T1000 (cell line): ENCODE results near the gene CCNJL.
"Not testable (repeated sequence)": the region's sequence is repeated elsewhere in the genome, so short reads cannot be mapped to it uniquely, and the experiment has no call there.

Source experiments
- DNase-seq: peaks from one replicate; lab custom pipeline; 2025; ENCODE audit warnings: mixed read lengths; lab: John Stamatoyannopoulos, UW

CCNJL gene

DNA sequence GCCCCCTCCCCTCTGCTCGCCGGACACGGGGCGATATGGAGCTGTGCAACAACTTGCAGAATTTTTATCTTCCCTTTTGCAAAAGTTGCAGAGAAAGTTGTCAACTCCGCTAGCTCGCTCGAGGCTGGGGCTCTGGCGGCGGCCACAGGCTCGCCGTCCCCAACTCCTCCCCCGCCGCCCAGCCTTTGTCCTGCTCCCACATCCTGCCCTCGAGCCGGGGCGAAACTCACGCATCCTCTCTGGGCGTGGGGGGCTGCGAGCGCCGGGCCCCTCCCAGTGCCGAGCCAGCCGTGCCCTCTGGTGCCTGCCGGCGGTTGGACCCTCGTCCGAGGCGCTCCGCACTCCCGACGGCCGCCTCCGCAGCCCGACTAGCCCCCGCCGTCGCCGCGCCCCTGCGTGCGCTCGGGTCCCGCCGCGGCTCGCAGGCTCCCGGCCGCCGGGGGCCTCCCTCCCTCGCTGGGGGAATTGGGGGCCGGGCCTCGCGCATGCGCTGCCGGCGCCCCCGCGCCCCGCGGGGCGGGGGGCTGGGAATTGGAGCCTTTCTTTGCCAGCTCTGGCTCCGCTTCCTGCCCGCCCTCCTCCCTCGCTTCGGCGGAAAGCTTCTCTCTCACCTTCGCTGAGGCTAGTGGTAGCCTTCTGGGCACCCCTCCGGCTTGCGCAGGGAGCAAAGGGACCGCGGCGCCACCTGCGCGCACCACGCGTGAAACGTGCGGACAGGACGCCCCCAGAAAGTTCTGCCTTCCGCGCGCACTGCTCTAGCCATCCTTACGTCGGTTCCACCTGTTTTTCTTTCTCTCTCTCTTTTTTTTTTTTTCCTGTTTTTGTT, at the start of gene CCNJL:
CCNJL (minus strand) TSS at position 431 of the 826 bp plus-strand sequence. CDS start 641 bp downstream, outside the sequence.
- DNase-seq: peak; percentile 34

- DNase-seq: no peak
These were observed 49.4 kb upstream of the CCNJL start for GRCh38 chr5:160361624-160362228.

DNA sequence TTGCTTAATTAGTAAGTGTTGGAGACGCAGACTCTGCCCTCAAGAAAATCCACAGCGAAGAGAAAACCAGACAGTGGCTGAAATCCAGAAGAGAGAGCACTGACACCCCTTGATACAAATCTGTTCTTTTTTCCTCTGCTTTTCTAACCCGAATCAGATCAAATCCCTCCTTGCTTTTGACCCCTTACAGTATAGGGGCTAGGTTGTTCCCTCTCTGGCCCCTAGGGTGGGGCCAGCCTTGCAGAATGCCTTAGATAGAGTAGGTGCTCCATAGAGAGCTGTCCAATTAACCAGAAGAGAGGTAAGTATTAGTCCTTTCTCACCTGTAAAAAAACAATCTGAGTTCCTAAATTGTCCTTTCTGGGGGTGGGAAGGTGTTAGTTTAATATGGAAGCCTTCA, 47.9 kb upstream of the CCNJL start:
- no peak for DNase-seq

- no peak for DNase-seq
These were observed 47.5 kb upstream of the CCNJL start for GRCh38 chr5:160359816-160360215.

DNA sequence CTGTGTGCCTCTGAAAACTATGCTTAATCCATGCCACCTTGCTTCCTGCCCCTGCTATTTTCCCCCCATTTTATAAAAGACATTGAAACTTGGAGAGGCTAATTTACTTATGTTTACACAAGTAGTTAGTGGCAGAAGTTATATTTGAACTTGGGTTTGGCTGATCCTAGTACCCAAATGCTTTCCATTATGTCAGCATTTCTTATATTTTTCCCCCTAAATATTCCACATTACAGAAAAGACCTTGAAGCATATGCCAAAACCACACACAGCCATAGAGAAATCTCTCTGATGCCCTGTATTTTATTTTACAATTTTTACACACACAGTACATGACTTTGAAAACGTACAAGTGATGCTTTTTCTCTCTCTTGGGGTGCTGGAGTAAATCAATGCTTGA, 46.9 kb upstream of the CCNJL start:
- DNase-seq: no peak

GRCh38 chr5:160357861-160358411, 45.6 kb upstream of the CCNJL start:
- no peak for DNase-seq

DNA sequence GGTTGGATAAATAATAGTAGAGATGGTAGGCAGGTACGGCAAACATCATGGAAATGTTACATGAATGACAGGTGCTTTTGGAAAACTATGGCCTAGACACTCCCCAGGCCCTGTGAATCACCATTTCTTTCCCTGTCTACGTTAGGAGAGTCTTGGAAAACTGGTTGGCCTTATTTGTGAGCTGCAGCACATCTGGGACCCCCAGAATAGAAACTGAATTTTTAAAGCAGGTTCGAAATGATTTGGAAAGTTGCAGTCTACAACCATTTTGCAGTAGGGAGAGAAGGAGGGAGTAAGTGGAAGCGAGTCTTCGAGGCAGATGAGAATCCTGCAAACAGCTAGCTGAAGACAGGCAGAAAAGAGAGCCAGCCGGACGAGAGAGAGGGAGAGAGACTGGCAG, 45.0 kb upstream of the CCNJL start:
- no peak for DNase-seq

DNA sequence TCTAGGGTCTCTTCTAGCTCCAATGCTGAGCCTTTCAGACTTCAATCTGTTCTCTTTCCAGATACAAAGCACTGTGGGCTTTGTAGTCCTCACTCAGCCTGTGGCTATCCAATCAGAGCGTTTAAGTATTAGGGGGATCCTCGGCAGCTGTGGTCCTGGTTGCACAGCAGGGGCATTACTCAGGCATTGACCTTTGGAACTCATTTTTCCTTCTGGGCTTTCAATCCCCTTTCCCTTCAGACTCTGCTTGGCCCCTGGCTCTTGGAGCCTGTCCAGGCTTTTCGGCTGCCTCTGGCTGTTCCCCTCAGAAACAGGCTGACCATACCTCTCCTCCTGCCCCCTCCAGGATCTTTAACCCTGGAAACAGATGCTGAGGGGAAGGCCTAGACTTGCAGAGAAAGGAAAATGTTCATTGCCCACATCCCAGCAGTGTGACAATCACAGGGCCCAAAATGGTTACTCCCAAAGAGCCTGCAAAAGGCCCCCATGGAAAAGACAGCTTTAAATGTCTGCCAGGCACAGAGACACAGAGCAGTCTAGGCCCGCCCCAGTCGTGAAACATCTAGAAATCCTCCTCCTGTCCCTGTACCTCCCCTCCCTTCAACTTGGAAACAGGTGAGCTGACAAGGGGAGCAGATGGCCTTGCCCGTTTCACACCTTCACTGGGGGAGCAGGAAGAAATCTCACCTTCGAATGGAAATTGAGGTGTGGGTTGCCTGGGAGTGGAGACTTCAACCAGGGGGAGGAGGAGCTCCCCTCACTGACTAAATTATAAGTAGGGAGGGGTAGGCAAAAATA, 44.4 kb upstream of the CCNJL start:
- DNase-seq: no peak

DNA sequence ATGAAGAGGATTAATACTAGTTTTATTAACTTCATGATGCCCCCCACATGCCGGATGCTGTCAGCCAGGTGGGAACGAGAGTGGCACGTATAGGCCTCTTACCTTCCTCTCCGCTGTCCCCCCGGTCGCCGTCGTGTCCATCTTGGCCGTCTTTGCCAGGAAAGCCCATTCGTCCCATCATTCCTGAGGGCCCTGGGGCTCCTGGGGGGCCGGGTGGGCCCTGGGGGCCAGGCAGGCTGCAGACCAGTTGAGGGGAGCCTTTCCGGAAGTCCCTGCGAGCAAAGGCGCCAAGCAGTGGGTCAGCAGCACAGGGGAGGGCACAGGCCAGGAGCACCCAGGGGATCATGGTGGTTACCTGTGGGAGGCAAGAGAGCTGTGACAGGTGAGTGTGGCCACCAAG, 42.3 kb upstream of the CCNJL start:
- DNase-seq: no peak

DNA sequence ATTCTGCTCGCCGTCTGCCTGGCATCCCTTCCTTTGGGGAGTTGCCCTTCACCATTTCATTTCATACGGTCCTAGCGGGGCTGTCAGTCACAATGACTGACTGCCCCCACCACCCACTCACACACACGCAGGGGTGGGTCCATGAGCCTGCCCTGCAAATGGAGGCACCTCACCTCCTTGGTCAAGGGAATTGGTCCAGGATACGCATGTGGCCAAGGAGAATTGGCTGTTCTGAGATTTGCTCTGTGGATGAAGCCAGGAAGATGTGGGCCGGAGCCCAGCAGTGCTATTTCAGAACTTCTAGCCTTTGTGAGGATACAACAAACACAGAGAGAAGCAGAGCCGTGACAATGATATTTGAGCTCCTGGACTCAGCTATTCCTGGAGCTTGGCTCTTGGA, 41.0 kb upstream of the CCNJL start:
- DNase-seq: no peak

- no peak for DNase-seq
These were observed 39.9 kb upstream of the CCNJL start for GRCh38 chr5:160352308-160352707.

DNA sequence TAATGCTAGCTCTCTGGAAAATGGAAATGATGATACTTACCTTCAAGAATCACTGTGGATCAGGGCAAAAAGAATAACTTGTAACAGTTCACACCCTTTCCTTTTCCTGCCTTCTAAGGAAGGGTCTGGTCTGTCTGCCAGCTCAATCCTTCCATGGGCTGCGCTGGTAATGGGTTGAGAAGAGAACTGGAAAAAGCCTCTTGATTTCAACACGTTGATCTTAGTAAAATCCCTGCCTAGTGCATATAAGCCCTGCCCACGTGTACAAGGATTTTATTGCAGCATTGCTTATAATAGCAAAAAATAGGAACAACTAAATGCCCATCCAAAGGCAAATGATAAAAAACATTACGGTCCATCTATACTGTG, 37.6 kb upstream of the CCNJL start:
- no peak for DNase-seq

DNA sequence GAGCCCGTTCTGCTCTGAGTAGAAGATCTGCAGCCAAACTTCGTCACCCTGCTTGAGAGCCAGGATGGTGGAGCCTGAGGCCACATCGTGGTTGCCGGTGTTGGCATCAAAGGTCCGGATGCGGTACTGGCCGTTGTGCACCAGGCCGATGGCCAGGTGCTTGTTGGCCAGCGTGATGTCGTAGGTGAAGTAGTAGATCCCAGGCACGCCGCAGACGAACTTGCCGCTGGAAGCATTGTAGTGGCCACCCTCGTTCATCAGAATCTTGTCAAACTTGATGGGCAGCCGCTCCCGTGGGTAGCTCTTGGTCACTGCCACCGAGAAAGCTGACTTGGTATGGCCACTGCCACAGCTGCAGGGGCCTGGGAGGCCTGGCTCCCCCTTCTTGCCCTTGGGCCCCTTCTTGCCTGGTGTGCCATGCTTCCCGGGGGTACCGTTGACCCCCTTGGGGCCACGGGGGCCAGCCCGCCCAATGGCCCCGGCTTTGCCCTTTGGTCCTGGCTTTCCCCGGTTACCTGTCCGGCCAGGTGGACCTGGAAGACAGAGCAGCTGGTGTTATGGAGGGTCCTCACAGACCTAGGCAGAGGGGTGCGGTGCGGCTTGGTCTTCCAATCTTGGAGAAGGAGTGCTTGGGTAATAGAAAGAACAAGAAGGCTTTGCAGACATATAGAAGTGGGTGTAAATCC, 37.0 kb upstream of the CCNJL start:
- DNase-seq: no peak

DNA sequence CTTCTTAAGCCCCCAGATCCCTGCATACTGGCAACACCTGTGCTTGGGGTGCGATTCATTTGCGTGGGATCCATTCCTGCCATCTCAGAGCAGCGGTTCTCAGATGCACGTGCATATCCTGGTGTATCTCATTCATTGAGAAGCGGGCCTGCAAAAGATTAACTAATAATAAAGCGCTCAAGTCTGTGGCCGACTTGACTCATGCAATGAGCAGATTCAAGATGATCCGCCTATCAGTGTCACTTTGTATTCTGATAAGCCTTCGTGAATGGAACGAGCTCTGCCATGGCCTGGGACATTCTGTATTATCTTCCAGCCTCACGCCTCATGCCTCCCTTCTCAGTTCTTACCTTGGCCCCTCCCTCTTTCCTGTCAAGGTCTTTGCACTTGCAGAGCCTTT, 35.7 kb upstream of the CCNJL start:
- no peak for DNase-seq

DNA sequence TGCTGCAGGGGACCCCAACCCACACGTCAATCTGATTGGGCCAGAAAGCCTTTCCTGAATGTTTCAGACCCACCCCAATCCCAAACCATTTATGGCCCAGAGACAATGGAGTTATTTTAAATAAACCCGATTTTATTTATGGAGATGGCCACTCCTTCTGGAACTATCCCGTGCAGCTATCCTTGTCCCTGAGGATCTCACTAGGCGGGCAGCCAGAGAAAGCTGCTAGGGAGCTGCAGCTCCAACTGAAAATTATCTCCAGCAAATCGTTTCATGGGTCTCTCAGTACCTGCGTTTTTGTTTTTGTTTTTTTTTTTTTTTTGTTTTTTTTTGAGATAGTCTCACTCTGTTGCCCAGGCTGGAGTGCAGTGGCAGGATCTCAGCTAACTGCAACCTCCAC, 35.1 kb upstream of the CCNJL start:
- DNase-seq: no peak

DNA sequence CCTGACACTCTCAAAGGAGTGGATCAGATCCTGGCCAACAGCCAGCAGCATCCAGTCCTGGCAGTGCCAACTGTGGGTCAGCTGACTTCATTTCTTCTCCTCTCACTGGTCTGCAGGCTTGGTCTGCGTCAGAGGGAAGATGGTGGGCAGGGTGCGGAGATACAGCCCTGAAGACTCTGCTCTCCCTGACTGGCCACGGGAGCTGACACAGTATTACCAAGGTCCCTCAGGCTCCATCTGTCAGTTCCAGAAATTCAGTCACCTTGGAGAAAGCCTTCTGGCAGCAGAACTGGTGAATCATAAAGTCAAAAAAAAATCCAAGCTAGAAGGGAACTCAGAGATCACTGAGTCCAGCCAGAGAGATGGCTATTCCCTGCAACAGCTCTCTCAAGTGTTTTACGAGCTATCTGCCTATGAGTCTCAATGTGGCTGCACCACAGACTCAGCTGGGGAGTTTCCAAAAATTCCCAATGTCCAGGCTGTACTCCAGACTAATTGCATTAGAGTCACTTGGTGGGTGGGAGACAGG, 30.1 kb upstream of the CCNJL start:
- peak; percentile 53 for DNase-seq

- no peak for DNase-seq
These were observed 29.0 kb upstream of the CCNJL start for GRCh38 chr5:160341309-160341870.

- not testable (repeated sequence) for DNase-seq
These were observed 28.1 kb upstream of the CCNJL start for GRCh38 chr5:160340513-160340912.

- DNase-seq: no peak
These were observed 27.2 kb upstream of the CCNJL start for GRCh38 chr5:160339406-160340130.

GRCh38 chr5:160334716-160335115, 22.4 kb upstream of the CCNJL start:
- not testable (repeated sequence) for DNase-seq

DNA sequence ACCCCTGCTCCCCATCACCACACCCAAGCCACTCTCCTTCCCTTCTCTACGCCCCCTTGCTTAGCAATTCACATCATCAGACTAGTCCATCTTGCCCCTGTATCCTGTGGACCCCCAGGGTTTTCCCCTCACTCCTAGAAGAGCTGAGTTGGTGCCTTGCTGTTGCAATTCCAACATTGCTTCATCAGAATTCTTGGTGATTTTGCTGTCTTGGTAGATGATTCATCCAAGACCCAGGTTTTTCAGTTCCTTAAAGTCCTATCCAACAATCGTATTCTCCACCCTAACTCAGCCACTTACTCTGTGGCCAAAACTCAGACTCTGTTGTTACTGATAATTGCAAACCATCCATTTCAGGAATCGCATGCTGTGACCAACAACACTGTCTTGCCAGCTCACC, 21.4 kb upstream of the CCNJL start:
- DNase-seq: no peak
